ENCODE data around the gene MYL3.
A peak's percentile ranks its signal among the peaks of the same experiment; 100 is the strongest.

MYL3 gene

DNA sequence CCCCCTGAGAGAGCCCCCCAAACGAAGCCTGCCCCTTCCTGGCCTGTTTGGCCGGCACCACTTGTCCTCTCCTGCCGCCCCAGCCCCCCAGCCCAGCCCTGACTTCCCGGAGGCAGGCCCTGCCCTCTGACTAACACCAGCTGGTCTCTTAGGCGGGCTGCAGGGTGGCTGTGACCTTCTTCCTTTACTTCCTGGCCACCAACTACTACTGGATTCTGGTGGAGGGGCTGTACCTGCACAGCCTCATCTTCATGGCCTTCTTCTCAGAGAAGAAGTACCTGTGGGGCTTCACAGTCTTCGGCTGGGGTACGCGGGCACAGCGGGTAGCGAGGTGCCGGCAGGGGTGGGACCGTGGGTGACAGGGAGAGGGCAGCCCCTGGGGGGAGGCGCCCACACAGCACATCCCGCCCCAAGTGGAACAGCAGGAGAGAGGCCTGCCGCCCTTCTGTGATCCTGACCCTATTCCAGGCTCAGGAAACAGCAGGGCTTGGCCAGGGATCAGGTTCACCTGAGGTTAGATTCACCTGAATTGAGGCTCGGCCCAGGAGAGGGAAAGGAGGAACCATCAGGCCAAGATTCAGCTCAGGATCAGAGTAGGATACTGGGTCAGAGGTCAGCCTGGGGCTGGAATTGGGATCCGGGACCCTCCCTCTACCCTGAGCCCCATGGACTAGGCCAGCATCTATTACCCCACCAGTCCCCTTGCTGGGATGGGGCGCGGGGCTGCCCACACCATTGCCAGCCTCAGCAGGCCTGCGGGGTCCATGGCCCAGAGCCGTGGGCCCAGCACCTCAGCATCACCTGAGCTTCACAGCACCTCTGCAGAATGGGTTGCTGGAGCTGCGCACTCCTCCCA, 36.1 kb upstream of the MYL3 start:
- DNase-seq = no peak

DNA sequence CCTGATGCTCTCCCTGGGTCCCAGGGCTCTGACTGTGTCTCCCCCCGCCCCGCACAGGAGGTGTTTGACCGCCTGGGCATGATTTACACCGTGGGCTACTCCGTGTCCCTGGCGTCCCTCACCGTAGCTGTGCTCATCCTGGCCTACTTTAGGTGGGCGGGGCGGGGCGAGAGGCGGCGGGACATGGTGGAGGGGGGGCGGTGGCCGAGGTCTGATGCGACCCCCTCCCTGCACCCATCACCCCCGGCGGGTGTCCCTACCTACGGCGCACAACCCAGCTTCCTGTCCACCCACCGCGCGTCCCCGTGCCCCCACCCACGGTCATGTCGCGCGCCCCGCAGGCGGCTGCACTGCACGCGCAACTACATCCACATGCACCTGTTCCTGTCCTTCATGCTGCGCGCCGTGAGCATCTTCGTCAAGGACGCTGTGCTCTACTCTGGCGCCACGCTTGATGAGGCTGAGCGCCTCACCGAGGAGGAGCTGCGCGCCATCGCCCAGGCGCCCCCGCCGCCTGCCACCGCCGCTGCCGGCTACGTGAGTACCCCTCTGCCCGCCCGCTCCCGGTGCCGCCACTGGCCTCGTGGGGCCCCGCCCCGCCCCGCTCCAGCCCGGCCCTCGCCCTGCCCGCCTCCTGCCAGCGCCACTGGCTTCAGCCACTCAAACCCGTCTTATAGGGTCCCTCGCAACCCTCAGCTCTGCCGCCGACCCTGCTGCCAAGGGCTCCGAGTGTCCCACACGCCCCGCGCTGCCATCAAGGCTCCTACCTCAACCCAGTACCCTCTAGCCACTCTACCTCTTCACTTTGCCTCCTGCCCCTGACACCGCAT, 35.3 kb upstream of the MYL3 start:
- DNase-seq = no peak

DNA sequence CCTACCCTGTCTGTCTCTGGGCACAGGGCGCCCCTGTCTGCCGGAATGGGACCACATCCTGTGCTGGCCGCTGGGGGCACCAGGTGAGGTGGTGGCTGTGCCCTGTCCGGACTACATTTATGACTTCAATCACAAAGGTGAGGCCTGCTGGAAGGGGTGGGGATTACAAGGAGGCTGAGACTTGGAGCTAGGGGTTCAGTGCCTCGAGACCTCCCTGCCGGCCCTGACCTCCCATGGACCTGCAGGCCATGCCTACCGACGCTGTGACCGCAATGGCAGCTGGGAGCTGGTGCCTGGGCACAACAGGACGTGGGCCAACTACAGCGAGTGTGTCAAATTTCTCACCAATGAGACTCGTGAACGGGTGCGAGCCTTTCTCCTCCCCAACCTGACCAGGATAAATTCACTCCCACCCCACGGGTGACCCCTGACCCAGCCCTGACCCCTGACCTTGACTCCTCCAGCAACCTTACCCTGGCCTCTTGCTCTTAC, 34.6 kb upstream of the MYL3 start:
- no peak for DNase-seq

DNA sequence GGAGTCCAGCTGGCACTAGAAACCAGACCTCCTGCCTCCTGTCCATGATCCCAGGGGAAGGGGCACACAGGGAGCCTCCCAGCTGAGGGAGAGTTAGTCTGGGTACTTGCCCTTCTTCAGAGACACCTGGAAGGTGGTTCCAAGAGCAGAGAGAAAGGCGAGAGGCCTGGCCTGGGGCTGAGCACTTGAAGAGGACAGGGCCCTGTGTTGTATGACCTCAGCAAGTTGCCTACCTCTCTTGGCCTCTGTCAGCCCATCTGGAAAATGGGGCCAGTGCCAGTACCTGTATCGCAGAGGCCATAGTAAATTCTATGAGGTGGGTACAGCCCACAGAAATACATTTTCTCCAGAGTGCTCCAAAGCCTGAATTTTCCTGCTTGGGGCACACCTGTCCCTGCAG, 33.8 kb upstream of the MYL3 start:
- DNase-seq = no peak

DNA sequence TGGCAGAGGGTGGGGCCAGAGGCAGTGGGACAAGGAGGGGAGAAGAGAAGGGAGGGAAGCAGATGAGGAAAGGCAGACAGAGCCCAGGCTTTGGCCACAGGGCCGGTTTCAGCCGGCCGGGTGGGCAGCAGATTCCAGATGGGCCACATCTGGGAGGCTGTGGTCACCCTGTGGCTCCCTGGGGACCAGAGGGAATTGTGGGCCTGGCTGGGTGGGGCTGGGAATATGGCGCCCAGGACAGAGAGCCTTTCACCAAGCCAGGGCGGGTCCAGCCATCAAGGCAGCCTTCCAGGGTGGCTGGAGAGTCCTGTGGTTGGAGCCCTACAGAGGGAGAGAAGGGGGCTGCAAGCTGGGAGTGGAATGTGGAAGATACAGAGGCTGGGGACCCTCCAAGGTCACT, 33.1 kb upstream of the MYL3 start:
- DNase-seq = no peak

GRCh38 chr3:46895761-46896160, 32.5 kb upstream of the MYL3 start:
- no peak for DNase-seq

DNA sequence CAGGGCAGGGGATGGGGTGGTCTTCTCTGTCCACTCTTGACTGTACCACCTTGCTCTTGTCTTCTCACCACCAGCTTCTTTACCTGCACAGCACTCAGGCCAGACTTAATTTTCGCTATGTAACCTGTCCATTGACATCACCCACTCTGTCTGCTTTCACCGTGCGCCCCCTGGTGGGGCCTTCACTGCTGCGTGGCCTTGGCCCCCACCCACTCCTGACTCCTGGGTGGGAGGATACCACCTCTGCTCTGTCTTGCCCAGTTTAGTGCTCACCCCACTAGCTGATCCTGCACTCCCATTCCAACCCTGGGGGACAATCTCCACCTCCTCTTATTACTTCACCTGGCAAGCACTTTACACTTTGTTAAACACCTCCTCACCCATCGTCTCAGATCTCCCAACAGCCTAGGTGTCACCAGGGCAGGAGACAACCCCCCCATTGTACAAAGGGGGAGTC, 32.0 kb upstream of the MYL3 start:
- DNase-seq = no peak

GRCh38 chr3:46894256-46894655, 31.0 kb upstream of the MYL3 start:
- DNase-seq = no peak

GRCh38 chr3:46893763-46894162, 30.5 kb upstream of the MYL3 start:
- DNase-seq = no peak

DNA sequence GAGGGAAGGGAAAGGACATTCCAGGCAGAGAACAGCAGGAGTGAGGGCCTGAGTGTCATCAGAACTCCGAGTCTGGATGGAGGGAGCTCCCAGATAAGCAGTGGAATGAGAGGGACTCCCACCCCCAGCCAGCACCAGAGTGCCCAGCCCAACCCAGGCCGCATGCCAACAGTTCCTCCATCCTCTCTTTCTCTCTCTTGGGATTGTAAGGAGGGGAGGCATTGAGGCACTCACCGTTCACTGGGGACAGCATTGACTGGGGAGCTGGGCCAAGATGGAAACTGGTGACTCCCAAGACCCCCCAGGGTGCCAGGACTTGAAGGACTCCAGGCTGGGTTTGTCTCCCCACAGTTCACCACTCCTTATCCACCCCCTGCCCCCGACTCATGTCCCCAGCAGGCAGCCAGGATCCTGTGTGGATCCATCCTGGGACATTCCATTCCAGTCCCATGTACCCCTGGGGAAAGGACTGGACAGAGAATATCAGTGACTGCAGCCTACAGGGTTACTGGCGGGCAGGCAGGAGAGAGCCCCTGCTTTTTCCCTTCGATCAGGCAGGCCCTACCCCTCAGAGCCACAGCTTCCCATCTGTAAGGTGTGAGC, 30.0 kb upstream of the MYL3 start:
- no peak for DNase-seq

DNA sequence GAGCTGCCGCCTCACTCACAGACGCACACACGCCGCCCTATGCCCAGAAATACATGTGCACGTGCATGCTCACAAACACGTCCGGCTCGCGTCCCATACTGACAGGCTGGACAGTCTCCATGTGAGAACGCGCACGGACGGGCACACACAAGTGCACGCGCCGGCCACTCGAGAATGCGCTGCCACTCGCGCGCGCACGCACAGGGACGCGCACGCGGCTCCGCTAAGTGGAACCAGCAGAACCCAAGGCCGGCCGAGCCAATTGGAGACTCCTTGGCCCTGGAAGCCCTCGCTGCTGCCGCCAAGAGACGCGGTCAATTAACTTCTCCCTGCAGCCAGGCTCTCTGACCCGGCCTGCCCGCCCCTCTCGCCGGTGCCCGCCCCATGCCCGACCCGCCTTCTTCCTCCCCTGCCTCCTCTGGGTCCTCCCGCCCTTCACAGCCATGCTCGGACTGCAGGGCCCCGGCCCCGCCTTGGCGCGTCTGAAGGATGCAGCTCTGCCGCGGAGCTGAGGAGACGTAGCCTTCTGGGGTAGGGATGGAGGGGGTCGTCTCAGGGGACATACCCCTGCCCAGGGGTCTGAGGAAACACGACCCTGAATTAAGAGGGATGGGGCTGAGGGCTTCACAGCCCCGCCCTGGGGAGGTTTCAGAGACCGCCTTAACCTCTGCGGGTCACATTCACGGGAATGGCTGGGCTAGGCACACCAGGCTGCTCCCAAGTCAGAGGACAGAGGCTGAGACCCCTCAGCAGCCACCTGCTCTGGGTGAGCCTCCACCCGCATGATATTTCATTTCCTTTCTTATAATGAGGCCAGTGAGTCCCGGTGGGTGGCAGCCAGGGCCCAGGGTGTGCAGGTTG, 29.3 kb upstream of the MYL3 start:
- peak; percentile 1 for DNase-seq

- DNase-seq = no peak
Observed at GRCh38 chr3:46891132-46891531, 27.9 kb upstream of the MYL3 start.

GRCh38 chr3:46890132-46890531, 26.9 kb upstream of the MYL3 start:
- no peak for DNase-seq

- no peak for DNase-seq
Observed at GRCh38 chr3:46889381-46890110, 26.3 kb upstream of the MYL3 start.

- DNase-seq = no peak
Observed at GRCh38 chr3:46888705-46889104, 25.5 kb upstream of the MYL3 start.

DNA sequence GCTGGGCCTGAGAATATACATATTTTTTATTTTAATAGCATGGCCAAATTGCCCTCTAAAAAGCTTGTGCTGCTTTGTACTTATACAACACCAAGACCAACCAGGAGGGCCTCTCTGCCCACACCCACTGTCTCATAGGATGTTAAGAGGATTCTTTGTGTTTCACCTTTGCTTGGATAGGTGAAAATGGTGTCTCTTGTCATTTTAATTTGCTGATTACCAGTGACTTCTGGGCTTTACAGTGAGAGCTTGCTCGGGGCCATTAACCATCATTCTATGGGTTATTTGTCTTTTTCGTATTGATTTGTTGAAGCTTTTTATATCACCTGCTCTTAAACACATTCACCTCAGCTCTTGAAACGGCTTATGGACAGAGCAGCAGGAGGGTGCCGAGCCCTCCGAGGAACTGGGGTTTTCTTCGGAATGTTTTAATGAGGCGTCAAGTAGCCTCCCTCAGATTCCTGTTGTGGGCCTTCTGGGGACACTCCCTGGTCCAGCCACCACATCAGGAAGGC, 24.8 kb upstream of the MYL3 start:
- no peak for DNase-seq

DNA sequence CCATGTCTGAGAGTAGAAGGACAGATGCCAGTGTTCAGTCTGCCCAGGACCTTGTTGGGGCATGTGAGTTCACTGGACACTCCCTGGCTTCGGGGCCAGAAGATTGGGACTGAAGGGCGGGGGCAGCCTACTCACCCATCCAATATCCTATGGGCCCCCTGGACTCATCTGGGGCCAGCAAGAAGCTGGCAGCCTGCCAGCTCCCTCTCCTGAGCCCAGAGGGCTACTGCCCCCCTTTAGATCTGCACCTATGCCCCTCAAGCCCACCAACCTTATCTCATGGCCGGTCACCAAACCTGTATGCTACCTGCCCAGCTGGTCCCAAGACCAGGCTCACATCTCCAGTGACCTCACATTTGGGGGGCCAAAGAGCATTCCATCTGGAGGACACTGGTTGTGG, 22.4 kb upstream of the MYL3 start:
- no peak for DNase-seq

DNA sequence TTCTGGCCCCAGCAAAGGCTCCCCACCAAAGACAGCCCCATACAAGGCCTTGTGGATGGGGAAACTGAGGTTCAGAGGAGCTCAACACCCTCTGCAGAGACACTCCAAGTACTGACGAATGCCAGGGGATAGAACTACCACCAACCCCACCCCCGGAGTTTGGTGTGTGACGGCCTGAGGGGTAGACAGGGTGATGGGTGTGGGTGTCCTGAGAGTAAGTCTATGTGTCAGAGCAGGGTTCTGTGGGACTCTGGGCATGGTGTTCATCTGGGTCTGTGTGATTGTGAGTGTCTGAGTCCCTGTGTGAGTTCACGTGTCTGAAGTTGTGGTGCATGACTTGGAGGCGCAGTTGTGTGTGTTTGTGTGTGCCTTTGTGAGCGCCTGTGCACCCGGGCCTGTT, 21.7 kb upstream of the MYL3 start:
- no peak for DNase-seq

DNA sequence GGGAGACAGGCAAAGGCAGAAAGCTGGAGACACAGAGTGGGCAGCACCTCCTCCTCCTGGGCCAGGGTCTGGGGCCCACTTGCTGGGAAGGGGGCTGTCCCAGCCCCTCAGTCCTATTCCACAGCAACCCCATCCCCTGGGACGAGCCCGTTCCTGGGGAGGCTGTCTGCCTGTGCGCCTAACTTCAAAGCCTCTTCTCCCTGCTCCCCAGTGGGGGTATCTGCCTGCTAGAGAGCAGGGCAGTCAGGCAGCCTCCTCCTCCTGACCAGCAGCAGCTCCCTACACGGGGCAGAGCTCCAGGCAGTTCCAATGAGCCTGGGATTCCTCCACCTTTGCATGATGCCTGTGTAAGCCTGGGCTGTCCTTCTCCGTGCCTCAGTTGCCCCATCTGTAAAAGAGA, 21.2 kb upstream of the MYL3 start:
- DNase-seq = no peak

- DNase-seq = no peak
Observed at GRCh38 chr3:46883830-46884185, 20.6 kb upstream of the MYL3 start.

DNA sequence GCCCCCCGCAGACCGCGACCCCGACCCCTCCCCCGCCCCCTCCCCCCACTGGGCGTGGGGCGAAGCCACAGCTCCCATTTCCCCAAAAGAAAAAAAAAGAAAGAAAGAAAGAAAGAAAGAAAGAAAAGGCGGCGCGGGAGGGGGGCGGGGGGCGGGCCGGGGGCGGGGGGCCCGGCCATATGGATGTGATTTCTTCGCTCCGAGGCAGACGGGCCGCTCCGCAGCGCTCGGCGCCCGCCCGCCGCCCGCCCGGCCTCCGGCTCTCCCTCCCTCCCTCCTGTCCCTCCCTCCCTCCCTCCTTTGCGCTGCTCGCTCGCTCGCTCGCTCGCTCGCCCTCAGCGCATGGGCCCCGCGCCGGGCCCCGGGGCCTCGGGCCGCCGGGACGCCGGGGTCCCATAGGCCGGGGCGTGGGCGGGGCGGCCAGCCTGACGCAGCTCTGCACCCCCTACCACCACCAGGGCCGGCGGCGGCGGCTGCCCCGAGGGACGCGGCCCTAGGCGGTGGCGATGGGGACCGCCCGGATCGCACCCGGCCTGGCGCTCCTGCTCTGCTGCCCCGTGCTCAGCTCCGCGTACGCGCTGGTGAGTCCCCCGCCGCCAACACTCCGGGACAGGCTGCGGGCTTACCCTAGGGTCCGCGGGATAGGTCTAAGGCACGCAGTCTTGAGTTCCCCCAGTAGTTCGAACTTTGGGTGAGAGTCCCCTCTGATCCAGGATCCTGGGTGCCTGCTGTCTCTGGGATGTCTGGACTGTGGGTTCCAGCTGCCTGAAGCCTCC, 20.0 kb upstream of the MYL3 start:
- no peak for DNase-seq

Data from NCI-H2171 treated with DMSO at 0.1 percent for 48 hours (cell line).